ENCODE results near the gene LAMP1.
"Not testable (repeated sequence)": the region's sequence is repeated elsewhere in the genome, so short reads cannot be mapped to it uniquely, and the experiment has no call there.

The LAMP1 gene

GRCh38 chr13:113298043-113298945 lies 1.3 kb downstream of the LAMP1 start:
- peak; percentile 7 for DNase-seq

- no peak for DNase-seq
Measured at GRCh38 chr13:113299951-113300350, 2.9 kb downstream of the LAMP1 start.

- DNase-seq = no peak
Measured at GRCh38 chr13:113302986-113303385, 5.9 kb downstream of the LAMP1 start.

GRCh38 chr13:113304121-113304520 lies 7.1 kb downstream of the LAMP1 start:
- no peak for DNase-seq

- no peak for DNase-seq
Measured at GRCh38 chr13:113305208-113305607, 8.2 kb downstream of the LAMP1 start.

- DNase-seq = no peak
Measured at GRCh38 chr13:113307491-113307890, 10.5 kb downstream of the LAMP1 start.

GRCh38 chr13:113309473-113309872 lies 12.4 kb downstream of the LAMP1 start:
- DNase-seq = no peak

- not testable (repeated sequence) for DNase-seq
Measured at GRCh38 chr13:113314112-113314511, 17.1 kb downstream of the LAMP1 start.

- DNase-seq = not testable (repeated sequence)
Measured at GRCh38 chr13:113314895-113315470, 17.9 kb downstream of the LAMP1 start.

GRCh38 chr13:113315992-113316391 lies 19.0 kb downstream of the LAMP1 start:
- no peak for DNase-seq

- no peak for DNase-seq
Measured at GRCh38 chr13:113317031-113317430, 20.0 kb downstream of the LAMP1 start.

GRCh38 chr13:113318956-113319355 lies 21.9 kb downstream of the LAMP1 start:
- no peak for DNase-seq

GRCh38 chr13:113319371-113319770 lies 22.3 kb downstream of the LAMP1 start:
- DNase-seq = no peak

- DNase-seq = no peak
Measured at GRCh38 chr13:113320226-113320875, 23.3 kb downstream of the LAMP1 start.

GRCh38 chr13:113321546-113321945 lies 24.5 kb downstream of the LAMP1 start:
- DNase-seq = no peak

GRCh38 chr13:113322043-113322461 lies 25.0 kb downstream of the LAMP1 start:
- no peak for DNase-seq

- no peak for DNase-seq
Measured at GRCh38 chr13:113322890-113323651, 26.0 kb downstream of the LAMP1 start.

GRCh38 chr13:113323869-113324268 lies 26.8 kb downstream of the LAMP1 start:
- no peak for DNase-seq

- DNase-seq = no peak
Measured at GRCh38 chr13:113324398-113324797, 27.4 kb downstream of the LAMP1 start.

- DNase-seq = no peak
Measured at GRCh38 chr13:113325779-113326178, 28.7 kb downstream of the LAMP1 start.

GRCh38 chr13:113327391-113327765 lies 30.3 kb downstream of the LAMP1 start:
- no peak for DNase-seq

- no peak for DNase-seq
Measured at GRCh38 chr13:113327766-113328471, 30.9 kb downstream of the LAMP1 start.

Measured in CD4-positive, alpha-beta T cell treated with Interleukin-10 for 1 hour (primary cell).